Mesothelial cell of epicardium (in vitro differentiated cells): ENCODE measurements around the gene LCT. TPM values are rescaled to one million over a fixed set of nuclear protein-coding genes. Genes with fewer than 3 reads are reported as not detected.

Experiments used
- DNase-seq, 2 experiments: peaks; one replicate each; pipeline ENCODE4 v3.0.0; 2021; ENCODE audit warnings: low spot score in 2 of 2; ENCODE audit not compliant: unreplicated experiment in 2 of 2
- H3K27ac Mint-ChIP-seq: 2 replicates; pipeline ENCODE4 v1.8.0; 2021; ENCODE audit warnings: mixed read lengths
- H3K27me3 Mint-ChIP-seq: 2 replicates; pipeline ENCODE4 v1.8.0; 2021; ENCODE audit warnings: low read depth, mixed read lengths
- H3K36me3 Mint-ChIP-seq: 2 replicates; pipeline ENCODE4 v1.8.0; 2021; ENCODE audit warnings: mixed read lengths
- H3K4me1 Mint-ChIP-seq: 2 replicates; pipeline ENCODE4 v1.8.0; 2021; ENCODE audit warnings: mixed read lengths
- H3K4me3 Mint-ChIP-seq: 2 replicates; pipeline ENCODE4 v1.8.0; 2021; ENCODE audit warnings: mild to moderate bottlenecking, moderate library complexity, mixed read lengths
- H3K9me3 Mint-ChIP-seq: 2 replicates; pipeline ENCODE4 v1.8.0; 2021; ENCODE audit warnings: mixed read lengths
- total RNA-seq: library from RNA; stranded (reverse); gene quantifications from 3 replicates; pipeline ENCODE4 v1.2.1, GENCODE V29; 2021
- TF ChIP-seq, protein P1 (sequence below): fragments of 200-600 bp; sonication (generic); IDR thresholded peaks from one replicate; pipeline ENCODE4 v1.5.0; 2021; ENCODE audit warnings: antibody characterized with exemption; ENCODE audit not compliant: unreplicated experiment

LCT gene
- total RNA-seq, 1 donor from 2014 or later, result not detected

DNA sequence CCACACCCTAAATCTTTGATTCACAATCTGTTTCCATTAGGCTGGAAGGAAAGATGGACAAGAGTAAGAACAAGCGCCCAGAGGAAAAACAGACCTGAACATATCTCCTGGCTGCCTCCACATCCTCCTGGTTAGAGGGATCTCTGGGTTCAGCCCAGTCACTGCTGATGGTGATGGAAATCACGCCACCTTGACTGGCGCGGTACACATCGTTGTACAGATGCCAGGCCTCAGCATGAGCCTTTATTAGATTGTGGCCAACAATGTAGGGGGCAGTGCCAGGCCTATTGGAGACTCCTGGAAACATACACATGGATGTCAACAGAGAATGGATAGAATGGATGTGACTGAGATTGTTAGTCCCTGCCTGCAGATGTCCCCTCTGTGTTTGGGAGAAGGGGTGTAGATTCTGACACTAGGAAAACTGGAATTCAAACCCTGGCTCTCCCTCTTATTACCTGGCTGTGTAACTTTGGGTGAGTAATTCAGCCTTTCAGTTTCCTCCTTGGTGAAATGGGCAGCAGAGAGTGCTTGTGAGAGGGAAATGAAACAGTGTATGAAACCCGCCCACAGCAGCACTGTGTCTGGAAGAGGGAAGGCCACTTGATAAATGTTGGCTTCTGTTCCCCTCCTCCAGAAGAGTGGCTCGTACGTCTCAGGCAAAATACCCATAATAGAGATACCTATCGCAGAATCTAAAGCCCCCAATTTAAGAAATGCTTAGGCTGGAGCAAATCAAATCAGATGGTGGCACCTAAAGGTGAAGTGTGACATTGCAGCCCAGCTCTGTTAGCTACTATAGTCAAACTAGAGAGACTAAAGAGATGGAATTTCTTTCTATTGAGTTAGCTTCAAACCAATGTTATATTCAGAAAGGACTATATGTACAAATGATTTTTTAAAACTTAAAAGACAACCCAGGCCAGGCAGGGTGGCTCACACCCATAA, 36.2 kb downstream of the LCT start:
- H3K36me3 Mint-ChIP-seq, result no peaks in the 10 kb centered on the region
- no peaks in the 10 kb centered on the region for H3K27me3 Mint-ChIP-seq
- no peaks in the 10 kb centered on the region for H3K4me1 Mint-ChIP-seq
- TF ChIP-seq, protein P1, sequence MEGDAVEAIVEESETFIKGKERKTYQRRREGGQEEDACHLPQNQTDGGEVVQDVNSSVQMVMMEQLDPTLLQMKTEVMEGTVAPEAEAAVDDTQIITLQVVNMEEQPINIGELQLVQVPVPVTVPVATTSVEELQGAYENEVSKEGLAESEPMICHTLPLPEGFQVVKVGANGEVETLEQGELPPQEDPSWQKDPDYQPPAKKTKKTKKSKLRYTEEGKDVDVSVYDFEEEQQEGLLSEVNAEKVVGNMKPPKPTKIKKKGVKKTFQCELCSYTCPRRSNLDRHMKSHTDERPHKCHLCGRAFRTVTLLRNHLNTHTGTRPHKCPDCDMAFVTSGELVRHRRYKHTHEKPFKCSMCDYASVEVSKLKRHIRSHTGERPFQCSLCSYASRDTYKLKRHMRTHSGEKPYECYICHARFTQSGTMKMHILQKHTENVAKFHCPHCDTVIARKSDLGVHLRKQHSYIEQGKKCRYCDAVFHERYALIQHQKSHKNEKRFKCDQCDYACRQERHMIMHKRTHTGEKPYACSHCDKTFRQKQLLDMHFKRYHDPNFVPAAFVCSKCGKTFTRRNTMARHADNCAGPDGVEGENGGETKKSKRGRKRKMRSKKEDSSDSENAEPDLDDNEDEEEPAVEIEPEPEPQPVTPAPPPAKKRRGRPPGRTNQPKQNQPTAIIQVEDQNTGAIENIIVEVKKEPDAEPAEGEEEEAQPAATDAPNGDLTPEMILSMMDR, result no peak
- H3K27ac Mint-ChIP-seq, result no peak overlapping the region
- peaks cover 18% of the 10 kb centered on the region for H3K9me3 Mint-ChIP-seq
- no peak for DNase-seq
- H3K4me3 Mint-ChIP-seq, result no peak overlapping the region

GRCh38 chr2:135799738-135800137, 37.2 kb downstream of the LCT start:
- Mint-ChIP-seq H3K4me3 (no peak overlapping the region), H3K27ac (no peak overlapping the region), H3K27me3 (no peaks in the 10 kb centered on the region), H3K9me3 (peaks cover 18% of the 10 kb centered on the region), H3K36me3 (no peaks in the 10 kb centered on the region), H3K4me1 (no peaks in the 10 kb centered on the region)
- TF ChIP-seq, protein P1, result no peak
- DNase-seq, result no peak

GRCh38 chr2:135798762-135799161, 38.2 kb downstream of the LCT start:
- H3K9me3 Mint-ChIP-seq, result peaks cover 18% of the 10 kb centered on the region
- H3K4me3 Mint-ChIP-seq, result no peak overlapping the region
- H3K27me3 Mint-ChIP-seq, result no peaks in the 10 kb centered on the region
- H3K4me1 Mint-ChIP-seq, result no peaks in the 10 kb centered on the region
- no peak overlapping the region for H3K27ac Mint-ChIP-seq
- TF ChIP-seq, protein P1, result peak; percentile 30
- no peak for DNase-seq
- no peaks in the 10 kb centered on the region for H3K36me3 Mint-ChIP-seq

DNA sequence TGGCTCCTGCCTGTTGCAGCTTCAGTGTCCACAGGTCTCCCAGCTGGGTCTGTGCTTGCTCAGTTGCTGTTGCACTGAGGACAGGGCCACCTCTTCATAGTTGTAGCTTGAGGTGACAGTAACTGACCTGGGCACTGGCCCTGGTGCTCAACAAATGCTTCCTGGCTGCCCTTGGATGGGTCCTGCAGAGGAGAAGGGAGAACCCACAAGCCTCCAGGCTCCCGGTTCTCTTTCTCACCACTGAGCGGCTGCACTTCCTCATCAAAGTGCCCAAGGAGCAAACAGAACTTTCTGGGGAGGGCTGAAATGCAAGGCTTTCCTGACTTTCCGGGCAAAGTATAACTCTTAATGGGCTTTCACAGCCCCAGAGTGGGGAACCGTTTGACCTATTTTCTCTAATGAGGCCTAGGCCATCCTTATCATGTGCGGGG, 38.7 kb downstream of the LCT start:
- DNase-seq, result no peak
- H3K27ac Mint-ChIP-seq, result no peak overlapping the region
- H3K9me3 Mint-ChIP-seq, result peaks cover 18% of the 10 kb centered on the region
- no peaks in the 10 kb centered on the region for H3K27me3 Mint-ChIP-seq
- TF ChIP-seq, protein P1, result no peak
- no peaks in the 10 kb centered on the region for H3K36me3 Mint-ChIP-seq
- H3K4me1 Mint-ChIP-seq, result no peaks in the 10 kb centered on the region
- H3K4me3 Mint-ChIP-seq, result no peak overlapping the region

DNA sequence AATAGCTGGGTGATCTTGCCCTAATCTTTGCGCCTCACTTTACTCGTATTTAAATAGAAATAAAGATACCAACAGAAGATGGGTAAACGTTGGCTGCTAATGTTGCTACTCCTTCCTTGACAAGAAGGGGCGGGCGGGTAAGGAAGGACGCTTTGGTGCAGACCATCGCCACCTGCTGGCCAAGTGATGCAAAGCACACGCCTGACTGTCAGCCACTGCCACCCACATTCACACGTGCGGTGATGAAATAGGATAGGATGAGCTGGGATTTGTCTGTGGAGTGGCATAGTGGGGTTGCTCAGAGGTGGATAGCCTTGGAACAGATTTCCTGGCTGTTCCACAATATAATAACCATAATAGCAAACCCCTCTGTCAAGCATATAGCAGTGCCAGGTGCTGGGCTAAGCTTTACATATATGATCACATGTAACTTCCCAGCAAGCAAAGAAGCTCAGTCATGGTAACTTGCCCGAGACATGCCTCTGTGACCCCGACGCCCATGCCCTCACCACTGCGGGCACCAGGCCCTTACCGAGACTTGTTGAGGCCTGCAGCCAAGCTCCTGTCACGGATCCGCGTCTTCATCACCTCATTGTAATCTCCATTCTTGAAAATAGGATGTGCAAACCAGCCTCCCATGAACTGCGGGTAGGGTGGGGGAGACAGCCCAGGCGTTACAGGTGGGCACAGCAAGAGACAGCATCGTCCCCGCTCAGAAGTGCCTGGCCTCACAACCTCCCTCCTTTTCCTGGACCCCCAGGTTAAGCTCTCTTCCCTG, 39.3 kb downstream of the LCT start:
- Mint-ChIP-seq H3K4me1 (no peaks in the 10 kb centered on the region), H3K9me3 (peaks cover 18% of the 10 kb centered on the region), H3K4me3 (no peak overlapping the region), H3K27me3 (no peaks in the 10 kb centered on the region), H3K36me3 (no peaks in the 10 kb centered on the region), H3K27ac (no peak overlapping the region)
- DNase-seq, result peak in 1 of 2 experiments; percentile 74
- TF ChIP-seq, protein P1, result peak; percentile 81
